Stimulated activated CD4-positive, alpha-beta T cell treated with anti-CD3 and anti-CD28 coated beads, Interleukin-2, amount 100 ng/mL, for 24 hours (primary cell): ENCODE results near the gene IL24.

Experiments used
- DNase-seq, 2 donors: peaks; one replicate each; pipeline ENCODE4 v3.0.0-alpha.2; 2020

Gene IL24

GRCh38 chr1:206882555-206882954 is 14.7 kb upstream of the IL24 start:
- DNase-seq = no peak

GRCh38 chr1:206883160-206883559 is 14.1 kb upstream of the IL24 start:
- DNase-seq = no peak

GRCh38 chr1:206883876-206884275 is 13.4 kb upstream of the IL24 start:
- no peak for DNase-seq

- DNase-seq = no peak
Measured at GRCh38 chr1:206885341-206886060, 11.7 kb upstream of the IL24 start.

- no peak for DNase-seq
Measured at GRCh38 chr1:206886831-206887230, 10.4 kb upstream of the IL24 start.

- DNase-seq = no peak
Measured at GRCh38 chr1:206887701-206888100, 9.5 kb upstream of the IL24 start.

- peak in 1 of 2 donors; percentile 31 for DNase-seq
Measured at GRCh38 chr1:206890125-206891060, 6.8 kb upstream of the IL24 start.

- DNase-seq = no peak
Measured at GRCh38 chr1:206891412-206891811, 5.8 kb upstream of the IL24 start.

- no peak for DNase-seq
Measured at GRCh38 chr1:206892351-206892984, 4.8 kb upstream of the IL24 start.

- no peak for DNase-seq
Measured at GRCh38 chr1:206893380-206893779, 3.9 kb upstream of the IL24 start.

GRCh38 chr1:206895325-206895724 is 1.9 kb upstream of the IL24 start:
- no peak for DNase-seq

GRCh38 chr1:206895837-206896242 is 1.4 kb upstream of the IL24 start:
- DNase-seq = no peak

GRCh38 chr1:206896261-206896660 is 982 bp upstream of the IL24 start:
- DNase-seq = no peak

GRCh38 chr1:206898089-206898914 is 1.1 kb downstream of the IL24 start:
- no peak for DNase-seq

GRCh38 chr1:206898915-206899431 is 1.7 kb downstream of the IL24 start:
- DNase-seq = no peak

GRCh38 chr1:206899717-206900116 is 2.5 kb downstream of the IL24 start:
- DNase-seq = no peak

- DNase-seq = no peak
Measured at GRCh38 chr1:206900149-206900548, 2.9 kb downstream of the IL24 start.

GRCh38 chr1:206901944-206902343 is 4.7 kb downstream of the IL24 start:
- DNase-seq = no peak

GRCh38 chr1:206902702-206903101 is 5.5 kb downstream of the IL24 start:
- DNase-seq = no peak

- no peak for DNase-seq
Measured at GRCh38 chr1:206903687-206904086, 6.4 kb downstream of the IL24 start.

- DNase-seq = no peak
Measured at GRCh38 chr1:206904423-206905142, 7.3 kb downstream of the IL24 start.
